GM23338 (cell line): ENCODE results near the gene PLXND1. TPM values are rescaled to one million over a fixed set of nuclear protein-coding genes. Genes with fewer than 3 reads are reported as not detected.

Source experiments
- ATAC-seq: fragments of 200-7000 bp; cut with Tn5 transposase; 3 replicates; pipeline ENCODE4 v1.9.1; 2020
- DNase-seq: peaks from one replicate; pipeline ENCODE4 v3.0.0-alpha.2; 2015; ENCODE audit warnings: low spot score
- H2AFZ ChIP-seq: fragments of 200-600 bp; sonication (generic); 2 replicates; pipeline ENCODE4 v1.8.0; 2016; ENCODE audit warnings: antibody characterized with exemption, mild to moderate bottlenecking, moderate library complexity
- H3F3A ChIP-seq: fragments of 200-600 bp; sonication (generic); replicated peaks from 2 replicates; pipeline ENCODE4 v1.8.0; 2017; ENCODE audit warnings: antibody characterized with exemption, mixed run types, low read depth
- H3K27ac ChIP-seq: fragments of 200-600 bp; sonication (generic); 2 replicates; pipeline ENCODE4 v1.6.1; 2016; ENCODE audit warnings: low read depth
- H3K27me3 ChIP-seq: fragments of 200-600 bp; sonication (generic); 2 replicates; pipeline ENCODE4 v1.8.0; 2016; ENCODE audit warnings: mild to moderate bottlenecking, mixed run types, moderate library complexity; ENCODE audit not compliant: insufficient read depth
- H3K36me3 ChIP-seq: fragments of 200-600 bp; sonication (generic); 2 replicates; pipeline ENCODE4 v1.8.0; 2016; ENCODE audit warnings: mild to moderate bottlenecking; ENCODE audit not compliant: insufficient read depth
- H3K4me1 ChIP-seq: fragments of 200-600 bp; sonication (generic); 2 replicates; pipeline ENCODE4 v1.8.0; 2016; ENCODE audit warnings: mild to moderate bottlenecking, moderate library complexity; ENCODE audit not compliant: insufficient read depth
- H3K4me2 ChIP-seq: fragments of 200-600 bp; sonication (generic); 2 replicates; pipeline ENCODE4 v1.7.1; 2017; ENCODE audit warnings: mixed run types
- H3K4me3 ChIP-seq: fragments of 200-600 bp; sonication (generic); 2 replicates; pipeline ENCODE4 v1.6.1; 2016; ENCODE audit warnings: mixed run types
- H3K79me2 ChIP-seq: fragments of 200-600 bp; sonication (generic); replicated peaks from 2 replicates; pipeline ENCODE4 v1.8.0; 2017; ENCODE audit warnings: mild to moderate bottlenecking; ENCODE audit not compliant: insufficient read depth
- H3K9me2 ChIP-seq: fragments of 200-600 bp; sonication (generic); 2 replicates; pipeline ENCODE4 v1.8.0; 2017; ENCODE audit not compliant: insufficient read depth
- H4K20me1 ChIP-seq: fragments of 200-600 bp; sonication (generic); replicated peaks from 2 replicates; pipeline ENCODE4 v1.8.0; 2017; ENCODE audit warnings: mild to moderate bottlenecking; ENCODE audit not compliant: insufficient read depth
- H3K27ac Mint-ChIP-seq: 2 replicates; pipeline ENCODE4 v1.8.0; 2020; ENCODE audit warnings: inconsistent platforms, mild to moderate bottlenecking, moderate library complexity, mixed read lengths
- H3K27me3 Mint-ChIP-seq: 3 replicates; pipeline ENCODE4 v1.8.0; 2022; ENCODE audit warnings: low read depth, mild to moderate bottlenecking, moderate library complexity, mixed read lengths, inconsistent platforms; ENCODE audit not compliant: insufficient read depth, poor library complexity
- H3K36me3 Mint-ChIP-seq: 3 replicates; pipeline ENCODE4 v1.8.0; 2021; ENCODE audit warnings: low read depth, mild to moderate bottlenecking, inconsistent platforms, moderate library complexity, mixed read lengths
- H3K4me1 Mint-ChIP-seq: 3 replicates; pipeline ENCODE4 v1.8.0; 2020; ENCODE audit warnings: mild to moderate bottlenecking, inconsistent platforms, mixed read lengths
- H3K4me3 Mint-ChIP-seq: 3 replicates; pipeline ENCODE4 v1.8.0; 2021; ENCODE audit warnings: moderate library complexity, mild to moderate bottlenecking, inconsistent platforms, mixed read lengths
- H3K9me3 Mint-ChIP-seq: 3 replicates; pipeline ENCODE4 v1.8.0; 2020; ENCODE audit warnings: moderate library complexity, mild to moderate bottlenecking, inconsistent platforms, mixed read lengths
- CREB1 ChIP-seq: fragments of 250-450 bp; sonication (Bioruptor Pico); IDR thresholded peaks from 2 replicates; pipeline ENCODE4 v1.5.0; 2020; ENCODE audit warnings: low read depth, mild to moderate bottlenecking, moderate library complexity
- EZH2 ChIP-seq: fragments of 200-600 bp; sonication (generic); IDR thresholded peaks from one replicate; pipeline ENCODE4 v1.8.0; 2017; ENCODE audit warnings: antibody characterized with exemption, mild to moderate bottlenecking, low read depth; ENCODE audit not compliant: unreplicated experiment
- EZH2phosphoT487 ChIP-seq: fragments of 200-600 bp; sonication (generic); IDR thresholded peaks from one replicate; pipeline ENCODE4 v1.8.1; 2018; ENCODE audit warnings: antibody characterized with exemption; ENCODE audit not compliant: unreplicated experiment
- JUNB ChIP-seq: IDR thresholded peaks from one replicate; pipeline ENCODE4 v1.6.1; 2016; ENCODE audit warnings: antibody characterized with exemption; ENCODE audit not compliant: unreplicated experiment
- NANOG ChIP-seq: IDR thresholded peaks from 2 replicates; pipeline ENCODE4 v1.6.1; 2016; ENCODE audit warnings: antibody characterized with exemption, borderline replicate concordance
- POLR2AphosphoS5 ChIP-seq: IDR thresholded peaks from 2 replicates; pipeline ENCODE4 v1.6.1; 2016; ENCODE audit warnings: antibody characterized with exemption, low read depth
- STAT1 ChIP-seq: IDR thresholded peaks from one replicate; pipeline ENCODE4 v1.6.1; 2016; ENCODE audit warnings: antibody characterized with exemption; ENCODE audit not compliant: unreplicated experiment
- ZNF114 ChIP-seq: fragments of 250-450 bp; sonication (Bioruptor Pico); IDR thresholded peaks from 2 replicates; pipeline ENCODE4 v1.5.0; 2020; ENCODE audit warnings: mild to moderate bottlenecking, moderate library complexity
- ZNF331 ChIP-seq: fragments of 250-450 bp; sonication (Bioruptor Pico); IDR thresholded peaks from 2 replicates; pipeline ENCODE4 v1.5.0; 2020; ENCODE audit warnings: low read depth, mild to moderate bottlenecking, moderate library complexity
- ZNF462 ChIP-seq: fragments of 250-450 bp; sonication (Bioruptor Pico); IDR thresholded peaks from 2 replicates; pipeline ENCODE4 v1.5.0; 2020; ENCODE audit warnings: mild to moderate bottlenecking, moderate library complexity
- polyA plus RNA-seq: library from polyadenylated mRNA; unstranded; fragments of >200 nt; fragmentation: Nextera tagmentation; extraction: Ambion mirVana; gene quantifications from 2 replicates; pipeline ENCODE4 v1.2.1, GENCODE V29; 2016
- total RNA-seq: library from RNA; depleted of rRNA; stranded (reverse); fragments of >200 nt; shearing (Covaris generic); gene quantifications from 2 replicates; pipeline ENCODE4 v1.2.3, GENCODE V29; 2014
- TF ChIP-seq, protein P1 (sequence below), 2 experiments: fragments of 200-600 bp in 1 of 2; sonication (generic) in 1 of 2; conservative IDR thresholded peaks; 2 replicates each; pipeline versions ENCODE4 v1.5.1 to v1.6.1; 2016 to 2017; ENCODE audit warnings: antibody characterized with exemption in 2 of 2, low read depth in 2 of 2, mild to moderate bottlenecking in 2 of 2, moderate library complexity in 1 of 2
- TF ChIP-seq, protein P2 (sequence below): IDR thresholded peaks from one replicate; pipeline ENCODE4 v1.6.1; 2018; ENCODE audit warnings: antibody characterized with exemption; ENCODE audit not compliant: unreplicated experiment
- TF ChIP-seq, protein P3 (sequence below): IDR thresholded peaks from 2 replicates; pipeline ENCODE4 v1.6.1; 2016; ENCODE audit warnings: antibody characterized with exemption

Gene PLXND1
- total and polyA plus RNA-seq, 2 experiments from 2014 or later = 13.3 to 60.4 TPM

- H3K79me2 ChIP-seq = no peaks in the 10 kb centered on the region
- H3K27me3 ChIP-seq = no peaks in the 10 kb centered on the region
- H3K36me3 ChIP-seq = no peaks in the 10 kb centered on the region
- H3K27ac Mint-ChIP-seq = no peak overlapping the region
- TF ChIP-seq ZNF114 (CRISPR knock-in tag) (no peak), EZH2phosphoT487 (no peak), EZH2 (no peak), NANOG (no peak), POLR2AphosphoS5 (no peak), STAT1 (no peak), ZNF462 (CRISPR knock-in tag) (no peak), JUNB (no peak), ZNF331 (CRISPR knock-in tag) (no peak), CREB1 (no peak)
- TF ChIP-seq, protein P1, sequence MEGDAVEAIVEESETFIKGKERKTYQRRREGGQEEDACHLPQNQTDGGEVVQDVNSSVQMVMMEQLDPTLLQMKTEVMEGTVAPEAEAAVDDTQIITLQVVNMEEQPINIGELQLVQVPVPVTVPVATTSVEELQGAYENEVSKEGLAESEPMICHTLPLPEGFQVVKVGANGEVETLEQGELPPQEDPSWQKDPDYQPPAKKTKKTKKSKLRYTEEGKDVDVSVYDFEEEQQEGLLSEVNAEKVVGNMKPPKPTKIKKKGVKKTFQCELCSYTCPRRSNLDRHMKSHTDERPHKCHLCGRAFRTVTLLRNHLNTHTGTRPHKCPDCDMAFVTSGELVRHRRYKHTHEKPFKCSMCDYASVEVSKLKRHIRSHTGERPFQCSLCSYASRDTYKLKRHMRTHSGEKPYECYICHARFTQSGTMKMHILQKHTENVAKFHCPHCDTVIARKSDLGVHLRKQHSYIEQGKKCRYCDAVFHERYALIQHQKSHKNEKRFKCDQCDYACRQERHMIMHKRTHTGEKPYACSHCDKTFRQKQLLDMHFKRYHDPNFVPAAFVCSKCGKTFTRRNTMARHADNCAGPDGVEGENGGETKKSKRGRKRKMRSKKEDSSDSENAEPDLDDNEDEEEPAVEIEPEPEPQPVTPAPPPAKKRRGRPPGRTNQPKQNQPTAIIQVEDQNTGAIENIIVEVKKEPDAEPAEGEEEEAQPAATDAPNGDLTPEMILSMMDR (conservative IDR thresholded peaks at IDR 0.05; ENCODE audit: low read depth in 2 of 2) = no peak
- TF ChIP-seq, protein P2, sequence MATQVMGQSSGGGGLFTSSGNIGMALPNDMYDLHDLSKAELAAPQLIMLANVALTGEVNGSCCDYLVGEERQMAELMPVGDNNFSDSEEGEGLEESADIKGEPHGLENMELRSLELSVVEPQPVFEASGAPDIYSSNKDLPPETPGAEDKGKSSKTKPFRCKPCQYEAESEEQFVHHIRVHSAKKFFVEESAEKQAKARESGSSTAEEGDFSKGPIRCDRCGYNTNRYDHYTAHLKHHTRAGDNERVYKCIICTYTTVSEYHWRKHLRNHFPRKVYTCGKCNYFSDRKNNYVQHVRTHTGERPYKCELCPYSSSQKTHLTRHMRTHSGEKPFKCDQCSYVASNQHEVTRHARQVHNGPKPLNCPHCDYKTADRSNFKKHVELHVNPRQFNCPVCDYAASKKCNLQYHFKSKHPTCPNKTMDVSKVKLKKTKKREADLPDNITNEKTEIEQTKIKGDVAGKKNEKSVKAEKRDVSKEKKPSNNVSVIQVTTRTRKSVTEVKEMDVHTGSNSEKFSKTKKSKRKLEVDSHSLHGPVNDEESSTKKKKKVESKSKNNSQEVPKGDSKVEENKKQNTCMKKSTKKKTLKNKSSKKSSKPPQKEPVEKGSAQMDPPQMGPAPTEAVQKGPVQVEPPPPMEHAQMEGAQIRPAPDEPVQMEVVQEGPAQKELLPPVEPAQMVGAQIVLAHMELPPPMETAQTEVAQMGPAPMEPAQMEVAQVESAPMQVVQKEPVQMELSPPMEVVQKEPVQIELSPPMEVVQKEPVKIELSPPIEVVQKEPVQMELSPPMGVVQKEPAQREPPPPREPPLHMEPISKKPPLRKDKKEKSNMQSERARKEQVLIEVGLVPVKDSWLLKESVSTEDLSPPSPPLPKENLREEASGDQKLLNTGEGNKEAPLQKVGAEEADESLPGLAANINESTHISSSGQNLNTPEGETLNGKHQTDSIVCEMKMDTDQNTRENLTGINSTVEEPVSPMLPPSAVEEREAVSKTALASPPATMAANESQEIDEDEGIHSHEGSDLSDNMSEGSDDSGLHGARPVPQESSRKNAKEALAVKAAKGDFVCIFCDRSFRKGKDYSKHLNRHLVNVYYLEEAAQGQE = no peak
- TF ChIP-seq, protein P3, sequence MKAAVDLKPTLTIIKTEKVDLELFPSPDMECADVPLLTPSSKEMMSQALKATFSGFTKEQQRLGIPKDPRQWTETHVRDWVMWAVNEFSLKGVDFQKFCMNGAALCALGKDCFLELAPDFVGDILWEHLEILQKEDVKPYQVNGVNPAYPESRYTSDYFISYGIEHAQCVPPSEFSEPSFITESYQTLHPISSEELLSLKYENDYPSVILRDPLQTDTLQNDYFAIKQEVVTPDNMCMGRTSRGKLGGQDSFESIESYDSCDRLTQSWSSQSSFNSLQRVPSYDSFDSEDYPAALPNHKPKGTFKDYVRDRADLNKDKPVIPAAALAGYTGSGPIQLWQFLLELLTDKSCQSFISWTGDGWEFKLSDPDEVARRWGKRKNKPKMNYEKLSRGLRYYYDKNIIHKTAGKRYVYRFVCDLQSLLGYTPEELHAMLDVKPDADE = no peak
- H3F3A ChIP-seq = no peaks in the 10 kb centered on the region
- H3K4me1 Mint-ChIP-seq = peaks cover 34% of the 10 kb centered on the region
- no peaks in the 10 kb centered on the region for H4K20me1 ChIP-seq
- no peaks in the 10 kb centered on the region; the same call in 2 of the 3 replicates for H3K36me3 Mint-ChIP-seq
- DNase-seq = no peak
- H3K4me2 ChIP-seq = no peak overlapping the region
- peaks cover 11% of the 10 kb centered on the region; the same call in 1 of the 2 replicates for H3K9me2 ChIP-seq
- H3K4me3 Mint-ChIP-seq = no peak overlapping the region; the same call in 2 of the 3 replicates
- H2AFZ ChIP-seq = no peak overlapping the region
- no peak overlapping the region for H3K27ac ChIP-seq
- H3K4me1 ChIP-seq = peaks cover 11% of the 10 kb centered on the region; the same call in 1 of the 2 replicates
- no peaks in the 10 kb centered on the region for H3K9me3 Mint-ChIP-seq
- no peak overlapping the region for H3K4me3 ChIP-seq
- H3K27me3 Mint-ChIP-seq = peaks cover 27% of the 10 kb centered on the region
- no peak for ATAC-seq
Observed at GRCh38 chr3:129531699-129532098, 74.8 kb downstream of the PLXND1 start.
